ENCODE measurements around the gene SLIT1. TPM values are rescaled to one million over a fixed set of nuclear protein-coding genes. Genes with fewer than 3 reads are reported as not detected.

SLIT1 gene
- total RNA-seq, 1 experiment from 2014 or later: not detected

DNA sequence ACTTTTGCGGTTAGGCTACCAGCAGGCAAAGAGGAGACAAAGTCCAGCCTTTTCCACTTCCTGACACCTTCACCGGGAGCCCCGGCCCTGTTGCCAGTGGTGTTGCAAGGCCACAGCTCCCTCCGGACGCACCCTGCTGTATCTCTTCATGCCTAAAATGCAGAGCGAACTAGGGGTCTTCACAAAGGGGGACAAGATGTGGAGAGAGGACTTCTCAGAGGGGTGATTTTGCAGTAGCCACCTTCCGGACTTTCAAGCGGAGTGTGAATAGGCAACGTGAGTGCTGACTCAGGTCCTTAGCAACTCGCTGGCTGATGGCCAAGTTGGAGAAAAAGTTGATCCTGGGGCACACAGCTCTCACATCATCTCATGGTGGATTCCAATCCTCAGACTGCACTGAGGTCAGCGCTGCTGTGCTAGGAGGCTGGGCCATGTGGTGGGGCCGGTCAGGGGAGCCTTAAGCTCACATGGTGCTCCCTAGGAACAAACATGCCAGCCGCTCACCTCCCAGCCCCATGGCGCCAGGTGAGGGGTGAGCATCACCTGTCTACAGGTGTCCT, 187.3 kb downstream of the SLIT1 start:
- no peak for DNase-seq (ENCODE audit: low read depth, low spot score)
- in situ Hi-C loops (cut with HindIII; ENCODE audit: low pct_unique_long_range_greater_than_20kb, low sequenced_read_pairs): no loop called here

DNA sequence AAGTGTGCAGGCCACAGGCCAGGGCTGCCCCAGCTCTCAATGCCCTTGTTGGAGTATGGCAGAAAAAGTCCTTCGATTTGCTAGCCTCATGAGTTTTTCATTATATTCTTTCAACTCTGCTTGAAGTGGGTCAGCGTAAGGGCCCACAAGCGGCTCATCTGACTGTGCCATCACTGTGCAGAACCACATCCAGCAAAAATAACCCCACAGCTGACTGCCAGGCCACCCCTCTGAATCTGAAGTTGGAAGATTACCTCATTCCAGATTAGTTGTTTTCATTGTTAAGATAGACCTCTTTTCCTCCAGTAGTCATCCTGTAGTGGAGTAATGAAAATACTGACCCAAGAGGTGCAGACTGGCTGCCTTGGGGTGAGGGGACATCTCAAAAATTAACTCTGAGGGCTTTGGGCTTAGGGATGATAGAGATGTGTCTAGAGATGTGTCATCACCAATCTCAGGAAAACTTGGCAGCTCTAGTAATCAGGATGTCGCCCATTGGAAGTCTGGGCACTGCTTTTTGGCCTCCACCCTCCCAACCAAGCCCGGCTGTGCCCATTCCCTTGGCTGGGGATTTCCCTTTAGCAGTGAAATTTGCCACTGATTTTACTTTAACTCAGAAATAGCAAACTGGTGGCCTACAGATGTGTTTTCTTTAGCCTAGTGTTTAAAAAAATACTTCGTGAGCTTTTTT, 189.3 kb downstream of the SLIT1 start:
- DNase-seq (ENCODE audit: low read depth, low spot score): no peak
- in situ Hi-C loops (cut with HindIII; ENCODE audit: low pct_unique_long_range_greater_than_20kb, low sequenced_read_pairs): no loop called here

DNA sequence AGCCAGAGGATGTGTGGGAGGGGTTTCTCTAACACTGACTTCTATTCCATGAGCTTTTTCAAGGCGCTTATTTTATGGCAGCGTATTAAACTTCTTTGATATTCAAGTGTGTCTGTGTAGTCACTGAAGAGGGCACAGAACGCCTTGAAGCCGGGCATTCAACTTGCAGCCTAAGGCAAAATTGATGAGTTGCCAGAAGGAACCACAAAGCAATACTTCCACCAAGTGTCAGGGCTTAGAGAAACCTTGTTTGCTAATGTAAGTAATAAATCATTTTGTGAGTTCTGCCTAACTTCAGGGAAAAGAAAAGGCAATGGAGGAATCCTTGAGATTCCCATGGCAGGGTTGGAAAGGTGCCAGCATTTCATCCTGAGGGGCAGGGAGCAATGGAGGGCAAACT, 189.9 kb downstream of the SLIT1 start:
- peak; percentile 38 for DNase-seq (ENCODE audit: low read depth, low spot score)
- in situ Hi-C loops (cut with HindIII; ENCODE audit: low pct_unique_long_range_greater_than_20kb, low sequenced_read_pairs): no loop called here

DNA sequence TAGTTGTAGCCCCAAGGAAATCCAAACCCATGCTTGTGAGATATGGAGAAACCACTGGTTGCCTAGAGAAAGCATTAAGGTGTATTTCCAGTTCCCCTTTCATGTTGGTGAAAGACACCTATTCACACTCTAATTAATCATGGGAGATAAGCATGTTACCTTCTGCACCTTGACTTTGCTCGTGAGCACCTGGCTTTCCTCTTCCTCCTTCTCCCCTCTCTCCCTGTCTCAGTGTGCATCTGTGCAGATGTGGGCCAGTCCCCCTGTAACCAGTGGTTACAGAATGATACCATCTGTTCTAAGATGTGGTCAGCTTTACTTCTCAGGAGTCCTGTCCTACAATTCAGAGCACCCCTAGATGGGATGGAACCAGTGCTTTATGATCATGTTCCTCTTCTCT, 193.0 kb downstream of the SLIT1 start:
- no peak for DNase-seq (ENCODE audit: low read depth, low spot score)
- in situ Hi-C loops (cut with HindIII; ENCODE audit: low pct_unique_long_range_greater_than_20kb, low sequenced_read_pairs): no loop called here

DNA sequence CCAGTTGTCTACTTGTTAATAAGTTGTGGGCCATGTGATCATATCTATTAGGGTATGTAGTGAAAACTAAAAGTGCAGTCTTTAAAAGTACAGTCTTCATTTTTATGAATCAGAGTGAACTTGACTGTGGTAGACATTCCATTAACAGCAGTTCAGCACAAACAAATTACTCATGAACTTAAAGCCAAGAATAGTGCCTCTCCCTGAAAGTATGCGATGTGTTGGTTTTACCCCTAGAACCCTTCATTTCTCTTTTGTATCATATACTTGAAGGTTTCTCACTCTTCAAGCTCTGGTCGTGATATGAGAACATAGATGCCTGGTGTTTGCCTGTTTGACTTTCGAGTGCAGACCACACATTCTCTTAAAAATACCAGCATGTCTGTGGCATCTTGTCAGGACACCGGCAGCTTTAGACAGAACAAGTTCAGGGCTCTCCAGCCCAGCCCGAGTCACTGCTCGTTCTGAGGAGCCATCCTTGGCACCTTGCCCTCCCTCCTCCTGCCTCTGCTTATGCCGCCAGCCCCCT, 194.4 kb downstream of the SLIT1 start:
- no peak for DNase-seq (ENCODE audit: low read depth, low spot score)

DNA sequence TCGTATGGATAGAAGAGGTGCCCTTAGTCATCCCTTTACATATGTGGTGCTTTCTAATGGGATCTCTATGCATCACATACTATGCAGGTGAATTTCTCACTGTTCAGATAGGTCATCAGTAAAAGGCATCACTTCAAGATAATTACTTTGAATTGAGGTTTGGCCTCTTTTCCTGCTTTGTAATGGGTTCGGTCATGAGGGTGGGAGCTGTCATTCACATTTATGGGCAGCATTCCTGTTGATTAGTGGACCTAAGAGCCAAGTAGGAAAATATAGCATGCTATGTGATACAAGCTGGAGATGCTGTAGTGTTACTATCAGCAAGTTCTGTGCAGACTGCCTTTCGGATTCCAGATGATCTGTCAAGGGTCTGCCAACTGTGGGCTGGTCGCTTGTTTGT, 197.3 kb downstream of the SLIT1 start:
- in situ Hi-C loops (cut with HindIII; ENCODE audit: low pct_unique_long_range_greater_than_20kb, low sequenced_read_pairs): no loop called here

More for the DNA sequence above, 194.4 kb downstream of the SLIT1 start:
- in situ Hi-C loops (cut with HindIII; ENCODE audit: low pct_unique_long_range_greater_than_20kb, low sequenced_read_pairs): no loop called here

DNA sequence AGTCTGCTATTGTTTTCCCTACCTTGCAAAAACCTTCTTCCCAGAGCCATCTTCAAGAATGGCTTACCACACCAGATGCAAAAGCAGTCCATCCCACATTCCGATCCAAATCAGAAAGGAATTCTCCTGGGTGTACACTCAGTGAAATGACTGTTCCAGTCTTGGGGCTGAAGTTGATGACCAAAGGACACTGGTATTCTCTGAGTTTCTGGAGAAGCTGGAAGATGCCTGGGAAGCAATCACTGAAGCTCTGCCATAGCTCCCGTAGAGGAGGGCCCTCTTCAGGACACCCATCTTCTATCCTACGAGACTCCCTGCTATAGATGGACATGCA, 197.9 kb downstream of the SLIT1 start:
- DNase-seq (ENCODE audit: low read depth, low spot score): no peak
- in situ Hi-C loops (cut with HindIII; ENCODE audit: low pct_unique_long_range_greater_than_20kb, low sequenced_read_pairs): no loop called here

More for the DNA sequence above, 197.3 kb downstream of the SLIT1 start:
- DNase-seq (ENCODE audit: low read depth, low spot score): no peak

DNA sequence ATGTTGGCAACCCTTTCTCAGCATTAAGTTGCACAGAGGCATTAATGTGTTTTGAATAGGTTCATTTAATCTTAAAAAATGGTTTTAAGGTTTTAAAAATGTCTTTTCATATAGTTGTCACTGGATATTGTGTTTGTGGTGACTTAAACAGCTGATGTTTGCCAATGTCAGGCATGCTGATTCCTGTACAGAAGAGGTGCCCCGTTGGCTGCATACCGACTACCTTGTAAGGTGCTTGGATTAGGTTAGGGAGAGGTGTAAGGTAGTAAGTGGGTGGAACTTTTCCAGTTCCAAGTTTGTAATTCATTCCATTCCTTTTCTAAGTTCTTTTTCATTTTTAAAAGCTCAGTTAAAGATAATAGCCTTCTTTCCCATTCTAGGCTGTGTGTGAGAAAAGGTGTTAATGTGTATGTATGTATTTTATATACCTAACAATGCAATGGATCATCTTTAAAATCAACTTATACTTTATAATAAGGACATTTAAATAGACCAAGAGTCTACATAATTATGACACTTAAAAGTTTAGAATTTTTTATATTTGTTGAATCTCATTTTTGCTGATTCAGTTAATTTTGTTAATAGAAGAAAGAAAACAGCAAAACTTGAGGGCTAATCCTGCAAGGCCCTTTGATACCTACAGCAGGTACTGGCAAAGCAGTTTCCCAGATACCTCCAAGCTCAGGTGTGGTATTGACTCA, 198.5 kb downstream of the SLIT1 start:
- in situ Hi-C loops (cut with HindIII; ENCODE audit: low pct_unique_long_range_greater_than_20kb, low sequenced_read_pairs): no loop called here
- DNase-seq (ENCODE audit: low read depth, low spot score): no peak

DNA sequence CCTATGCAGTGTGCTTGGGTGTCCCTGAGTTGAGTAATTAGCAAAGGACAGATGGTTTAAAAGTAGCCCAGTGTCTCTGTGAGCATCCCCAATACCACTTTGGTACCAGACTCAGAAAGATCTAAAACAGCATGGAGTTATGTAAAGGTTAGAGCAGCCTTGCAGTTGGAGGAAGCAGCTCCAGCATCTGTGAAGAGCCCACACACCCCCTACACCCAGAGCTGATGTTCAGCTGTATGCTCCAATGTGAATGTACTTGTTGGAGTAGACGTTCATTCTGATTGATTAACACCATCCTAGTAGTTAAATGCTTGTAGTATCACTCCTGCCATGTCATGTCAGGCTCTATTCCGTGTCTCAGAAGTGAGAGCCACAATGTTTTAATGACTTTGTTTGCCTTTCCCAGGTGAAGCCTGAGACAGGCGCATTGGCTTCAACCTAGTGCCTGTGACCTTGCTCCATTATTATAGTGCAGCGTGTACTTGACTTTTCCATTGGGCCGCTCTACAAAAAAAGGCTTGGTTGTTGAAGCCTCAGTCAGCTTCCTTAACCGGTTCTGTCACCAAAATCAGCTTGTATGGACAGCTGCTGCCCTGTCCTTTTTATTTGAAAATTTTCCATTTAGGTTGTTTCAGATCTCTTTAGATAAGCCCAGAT, 199.4 kb downstream of the SLIT1 start:
- no peak for DNase-seq (ENCODE audit: low read depth, low spot score)
- in situ Hi-C loops (cut with HindIII; ENCODE audit: low pct_unique_long_range_greater_than_20kb, low sequenced_read_pairs): no loop called here

DNA sequence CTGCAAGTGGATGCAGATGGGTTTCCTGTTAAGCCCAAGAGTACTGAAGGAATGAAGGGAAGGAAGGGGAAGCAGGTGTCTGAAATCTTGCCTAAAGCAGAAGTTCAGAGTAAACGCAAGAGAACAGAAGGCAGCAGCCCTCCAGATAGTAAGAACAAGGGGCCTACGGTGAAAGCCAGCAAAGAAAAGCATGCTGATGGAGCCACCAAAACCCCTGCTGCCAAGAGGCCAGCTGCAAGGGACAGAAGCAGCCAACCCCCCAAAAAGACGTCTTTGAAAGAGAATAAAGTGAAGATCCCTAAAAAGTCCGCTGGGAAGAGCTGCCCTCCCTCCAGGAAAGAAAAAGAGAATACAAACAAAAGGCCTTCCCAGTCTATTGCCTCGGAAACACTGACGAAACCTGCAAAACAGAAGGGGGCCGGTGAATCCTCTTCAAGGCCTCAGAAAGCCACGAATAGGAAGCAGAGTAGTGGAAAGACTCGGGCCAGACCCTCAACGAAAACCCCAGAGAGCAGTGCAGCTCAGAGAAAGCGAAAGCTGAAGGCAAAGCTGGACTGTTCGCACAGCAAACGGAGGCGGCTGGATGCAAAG, 201.1 kb downstream of the SLIT1 start:
- in situ Hi-C loops (cut with HindIII; ENCODE audit: low pct_unique_long_range_greater_than_20kb, low sequenced_read_pairs): no loop called here
- DNase-seq (ENCODE audit: low read depth, low spot score): no peak

DNA sequence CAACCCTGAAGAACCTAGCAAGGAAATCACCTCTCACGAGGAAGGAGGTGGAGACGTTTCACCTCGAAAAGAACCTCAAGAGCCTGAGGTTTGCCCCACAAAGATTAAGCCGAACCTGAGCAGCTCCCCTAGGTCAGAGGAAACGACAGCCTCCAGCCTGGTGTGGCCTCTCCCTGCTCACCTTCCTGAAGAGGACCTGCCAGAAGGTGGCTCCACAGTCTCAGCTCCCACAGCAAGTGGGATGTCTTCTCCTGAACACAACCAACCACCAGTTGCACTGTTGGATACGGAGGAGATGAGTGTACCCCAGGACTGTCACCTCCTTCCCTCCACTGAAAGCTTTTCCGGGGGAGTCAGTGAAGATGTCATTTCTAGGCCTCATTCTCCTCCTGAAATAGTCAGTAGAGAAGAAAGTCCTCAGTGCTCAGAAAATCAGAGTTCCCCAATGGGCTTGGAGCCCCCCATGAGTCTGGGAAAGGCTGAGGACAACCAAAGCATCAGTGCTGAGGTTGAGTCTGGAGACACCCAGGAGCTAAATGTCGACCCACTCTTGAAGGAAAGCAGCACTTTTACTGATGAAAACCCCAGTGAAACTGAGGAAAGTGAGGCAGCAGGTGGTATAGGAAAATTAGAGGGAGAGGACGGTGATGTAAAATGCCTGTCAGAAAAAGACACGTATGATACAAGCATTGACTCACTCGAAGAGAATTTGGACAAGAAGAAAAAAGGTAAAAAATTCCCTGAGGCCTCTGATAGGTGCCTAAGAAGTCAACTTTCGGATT, 203.4 kb downstream of the SLIT1 start:
- in situ Hi-C loops (cut with HindIII; ENCODE audit: low pct_unique_long_range_greater_than_20kb, low sequenced_read_pairs): no loop called here
- no peak for DNase-seq (ENCODE audit: low read depth, low spot score)

DNA sequence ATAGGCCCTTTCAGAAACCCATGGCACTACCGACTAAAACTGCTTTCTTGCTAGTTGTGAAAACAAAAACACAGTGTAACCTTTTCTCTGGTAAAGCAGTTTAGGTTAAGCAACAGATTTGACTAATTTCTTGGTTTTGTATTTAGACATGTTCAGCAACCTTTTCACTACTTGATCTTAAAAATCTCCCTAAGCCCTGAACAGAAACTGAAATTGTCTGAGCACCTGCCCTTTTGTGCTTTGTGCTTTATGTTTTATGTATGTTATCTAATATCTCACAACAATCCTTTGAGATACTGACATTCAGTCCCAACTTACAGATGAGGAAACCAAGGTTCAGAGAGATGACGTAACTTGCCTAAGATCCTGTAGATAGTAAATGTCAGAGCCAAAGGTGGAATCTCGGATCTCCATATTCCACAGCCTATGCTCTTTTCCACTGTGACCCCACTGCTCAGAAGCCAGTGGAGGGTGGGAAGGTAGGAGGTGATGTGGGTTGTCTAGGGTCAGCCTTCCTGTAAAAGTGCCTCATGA, 207.1 kb downstream of the SLIT1 start:
- no peak for DNase-seq (ENCODE audit: low read depth, low spot score)
- in situ Hi-C loops (cut with HindIII; ENCODE audit: low pct_unique_long_range_greater_than_20kb, low sequenced_read_pairs): no loop called here

DNA sequence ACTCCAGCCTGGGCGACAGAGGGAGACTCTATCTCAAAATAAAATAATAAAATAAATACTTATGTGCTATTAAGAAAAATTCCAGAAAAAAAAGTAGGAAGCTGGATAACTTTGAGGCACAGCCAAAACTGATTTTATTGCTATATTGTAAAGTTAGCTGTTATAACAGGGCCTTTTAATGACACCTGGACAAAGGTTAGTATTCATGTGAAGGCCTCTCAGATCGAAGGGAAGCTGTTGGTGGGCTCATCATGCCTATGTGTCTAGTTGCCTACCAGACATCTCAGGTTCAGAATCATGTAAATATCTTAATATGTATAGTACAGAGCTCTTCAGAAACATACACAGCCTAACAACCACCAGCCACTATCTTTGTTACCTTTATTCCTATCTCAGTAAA, 210.6 kb downstream of the SLIT1 start:
- in situ Hi-C loops (cut with HindIII; ENCODE audit: low pct_unique_long_range_greater_than_20kb, low sequenced_read_pairs): no loop called here
- DNase-seq (ENCODE audit: low read depth, low spot score): no peak

DNA sequence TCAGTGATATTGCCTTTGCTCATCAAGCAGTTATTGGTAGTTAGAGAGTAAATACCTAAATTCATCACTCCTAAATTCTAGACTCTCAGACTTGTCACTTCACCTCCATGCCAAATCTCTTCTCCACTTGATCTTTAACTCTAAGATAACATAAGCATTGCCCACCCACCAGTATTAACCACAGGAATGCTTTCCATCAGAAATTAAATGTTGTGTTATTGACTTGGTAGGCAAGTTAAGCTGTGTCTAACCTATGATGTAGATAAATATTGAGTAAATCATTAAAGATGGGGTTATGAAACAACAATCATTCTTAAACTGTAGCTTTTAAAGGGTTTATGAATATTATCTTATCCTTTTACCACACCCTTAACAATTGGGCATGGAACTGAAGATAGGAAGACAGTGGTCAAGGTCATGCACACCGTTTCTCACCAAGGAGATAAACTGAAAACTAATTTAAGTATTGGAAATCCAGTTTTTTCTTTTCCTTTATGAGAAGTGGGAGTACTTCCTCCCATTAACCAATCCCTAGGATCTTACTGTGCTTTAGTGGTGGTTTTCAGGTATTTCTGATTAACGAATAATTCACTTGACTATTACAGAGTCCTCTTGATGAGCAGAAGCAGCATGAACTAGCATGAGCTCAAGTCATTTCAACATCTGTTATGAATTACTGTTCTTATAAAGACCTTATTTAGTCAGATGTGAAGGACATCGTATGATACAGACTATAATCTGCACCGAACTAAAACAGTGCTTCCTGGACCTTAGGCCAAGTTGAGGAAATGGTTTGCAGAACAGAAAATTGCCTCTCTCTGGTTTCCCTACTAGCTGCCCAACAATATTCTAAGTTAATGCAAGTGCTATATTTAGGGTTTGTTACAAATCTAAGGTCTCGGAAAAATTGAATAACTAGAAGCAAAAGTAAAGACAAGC, 211.7 kb downstream of the SLIT1 start:
- in situ Hi-C loops (cut with HindIII; ENCODE audit: low pct_unique_long_range_greater_than_20kb, low sequenced_read_pairs): no loop called here
- DNase-seq (ENCODE audit: low read depth, low spot score): no peak

DNA sequence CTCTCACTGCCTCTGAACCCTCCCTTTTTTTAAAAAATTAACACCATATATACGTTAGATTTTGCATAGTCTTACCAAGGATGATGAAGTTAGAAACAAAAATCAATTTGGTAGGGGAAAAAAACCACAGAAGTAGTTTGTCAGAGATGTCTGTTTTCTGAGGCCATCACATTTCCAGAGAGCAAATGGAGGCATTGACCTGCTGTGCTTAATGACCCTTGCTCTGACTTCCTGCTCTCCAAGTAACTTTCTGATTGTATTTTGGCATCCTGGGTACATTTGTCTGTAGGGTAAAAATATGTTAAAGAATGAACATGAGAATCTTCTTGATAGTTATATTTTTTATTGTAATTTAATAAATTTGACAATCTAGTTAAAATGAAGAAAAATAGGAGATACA, 213.5 kb downstream of the SLIT1 start:
- in situ Hi-C loops (cut with HindIII; ENCODE audit: low pct_unique_long_range_greater_than_20kb, low sequenced_read_pairs): no loop called here
- DNase-seq (ENCODE audit: low read depth, low spot score): no peak

DNA sequence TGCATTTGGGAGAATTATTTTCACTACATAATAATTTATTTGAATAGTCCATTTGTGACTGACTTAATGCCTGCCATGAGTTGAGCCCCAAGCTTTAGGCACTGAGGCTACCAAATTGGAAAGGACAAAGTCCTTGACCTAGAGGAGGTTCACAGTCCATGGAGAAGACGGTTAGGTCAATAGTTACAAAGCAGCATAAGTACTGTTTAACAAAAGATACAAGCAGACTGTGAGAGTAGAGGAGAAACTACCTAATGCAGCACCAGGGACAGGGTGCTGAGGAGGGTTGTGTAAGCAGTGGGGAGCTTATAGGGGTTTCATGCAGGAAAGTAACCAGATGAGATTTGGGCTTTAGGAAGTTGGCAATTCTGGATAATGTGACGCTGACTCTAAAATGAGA, 214.4 kb downstream of the SLIT1 start:
- in situ Hi-C loops (cut with HindIII; ENCODE audit: low pct_unique_long_range_greater_than_20kb, low sequenced_read_pairs): no loop called here
- DNase-seq (ENCODE audit: low read depth, low spot score): no peak
